ENCODE results near the gene DAAM1. TPM values are rescaled to one million over a fixed set of nuclear protein-coding genes. Genes with fewer than 3 reads are reported as not detected.

The DAAM1 gene
- polyA plus RNA-seq, 1 donor (not counting 4 experiments of a cell fraction or from before 2014, with no cell fraction given), result 44.6 TPM

DNA sequence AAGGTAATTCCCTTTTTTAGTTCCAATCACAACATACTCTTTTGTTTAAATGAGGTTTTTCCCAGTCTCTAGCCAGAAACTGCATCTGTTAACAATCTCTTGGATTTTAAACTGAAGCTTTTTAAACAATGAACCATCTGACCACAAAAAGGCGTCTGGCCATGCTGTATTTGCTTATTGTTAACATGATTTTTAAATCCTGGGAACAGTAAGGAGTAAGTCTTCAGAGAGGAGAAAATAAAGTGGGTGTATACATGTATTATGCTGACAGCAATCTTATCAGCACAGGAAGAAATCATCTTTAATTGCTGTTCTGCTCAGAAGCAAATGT is 106.2 kb downstream of the DAAM1 start:
- Histone ChIP-seq H3K4me3 (ENCODE audit: control insufficient read depth in 2 of 3, extremely low read depth in 1 of 3, insufficient read depth in 2 of 3, low read depth in 1 of 3, low read length in 3 of 3) (no peak overlapping the region), H3K79me2 (ENCODE audit: control insufficient read depth, insufficient read depth, low read length) (no peaks in the 10 kb centered on the region), H3K4me1 (ENCODE audit: control insufficient read depth, extremely low read depth, insufficient read depth, low read length) (no peaks in the 10 kb centered on the region), H4K20me1 (ENCODE audit: control insufficient read depth, extremely low read depth, insufficient read depth, low read length) (no peaks in the 10 kb centered on the region), H2AFZ (ENCODE audit: control insufficient read depth, low read length) (no peak overlapping the region), H3K9me3 (ENCODE audit: control insufficient read depth, low read depth, low read length) (no peaks in the 10 kb centered on the region), H3K27ac (ENCODE audit: control insufficient read depth, insufficient read depth, low read length) (no peak overlapping the region), H3K4me2 (ENCODE audit: control insufficient read depth, extremely low read depth, insufficient read depth, low read depth, low read length) (no peak overlapping the region), H3K36me3 (ENCODE audit: control insufficient read depth in 2 of 2, extremely low read depth in 1 of 2, insufficient read depth in 2 of 2, low read length in 2 of 2) (peaks cover 7 to 9% of the 10 kb centered on the region in 2 experiments), H3K27me3 (ENCODE audit: control insufficient read depth, extremely low read depth, insufficient read depth, low read length) (no peaks in the 10 kb centered on the region), H3K9me1 (ENCODE audit: control insufficient read depth, extremely low read depth, insufficient read depth, low read length) (no peaks in the 10 kb centered on the region), H3K9ac (ENCODE audit: control insufficient read depth, extremely low read depth, insufficient read depth, low read length) (no peak overlapping the region)
- TF ChIP-seq EZH2 (IDR thresholded peaks at IDR 0.05; ENCODE audit: low read length), result no peak
- TF ChIP-seq, protein P1, sequence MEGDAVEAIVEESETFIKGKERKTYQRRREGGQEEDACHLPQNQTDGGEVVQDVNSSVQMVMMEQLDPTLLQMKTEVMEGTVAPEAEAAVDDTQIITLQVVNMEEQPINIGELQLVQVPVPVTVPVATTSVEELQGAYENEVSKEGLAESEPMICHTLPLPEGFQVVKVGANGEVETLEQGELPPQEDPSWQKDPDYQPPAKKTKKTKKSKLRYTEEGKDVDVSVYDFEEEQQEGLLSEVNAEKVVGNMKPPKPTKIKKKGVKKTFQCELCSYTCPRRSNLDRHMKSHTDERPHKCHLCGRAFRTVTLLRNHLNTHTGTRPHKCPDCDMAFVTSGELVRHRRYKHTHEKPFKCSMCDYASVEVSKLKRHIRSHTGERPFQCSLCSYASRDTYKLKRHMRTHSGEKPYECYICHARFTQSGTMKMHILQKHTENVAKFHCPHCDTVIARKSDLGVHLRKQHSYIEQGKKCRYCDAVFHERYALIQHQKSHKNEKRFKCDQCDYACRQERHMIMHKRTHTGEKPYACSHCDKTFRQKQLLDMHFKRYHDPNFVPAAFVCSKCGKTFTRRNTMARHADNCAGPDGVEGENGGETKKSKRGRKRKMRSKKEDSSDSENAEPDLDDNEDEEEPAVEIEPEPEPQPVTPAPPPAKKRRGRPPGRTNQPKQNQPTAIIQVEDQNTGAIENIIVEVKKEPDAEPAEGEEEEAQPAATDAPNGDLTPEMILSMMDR (optimal IDR thresholded peaks at IDR 0.05 in 1 of 3, IDR thresholded peaks at IDR 0.05 in 1 of 3, conservative IDR thresholded peaks at IDR 0.05 in 1 of 3; ENCODE audit: extremely low read depth in 1 of 3, insufficient read depth in 2 of 3, low read length in 3 of 3), result no peak
- FAIRE-seq, result no peak
- dilution Hi-C loops (cut with MboI; ENCODE audit: extremely low pct_ligation_motif_present, low sequenced_read_pairs), result no loop called here
- DNase-seq (ENCODE audit: low read depth, low spot score), result no peak

DNA sequence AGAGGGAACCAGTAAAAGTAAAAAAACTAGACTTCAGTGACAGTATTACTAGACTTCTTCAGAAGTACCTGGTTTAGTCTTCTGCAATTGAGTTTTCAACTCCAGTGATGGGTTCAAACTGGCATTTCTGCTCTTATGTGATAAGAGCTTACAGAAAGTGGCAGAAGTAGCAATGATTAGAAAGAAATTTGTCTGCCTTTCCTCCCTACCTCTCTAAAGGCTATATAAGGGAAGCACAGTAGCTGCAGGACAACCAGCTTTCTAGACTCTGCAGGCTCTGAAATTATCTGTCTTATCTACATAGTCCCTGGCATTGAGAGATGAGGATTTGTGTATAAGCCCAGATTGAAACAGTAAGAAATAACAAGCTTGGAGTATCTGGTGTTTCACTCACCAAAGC is 107.5 kb downstream of the DAAM1 start:
- Histone ChIP-seq H4K20me1 (ENCODE audit: control insufficient read depth, extremely low read depth, insufficient read depth, low read length) (no peaks in the 10 kb centered on the region), H3K9ac (ENCODE audit: control insufficient read depth, extremely low read depth, insufficient read depth, low read length) (no peak overlapping the region), H3K9me1 (ENCODE audit: control insufficient read depth, extremely low read depth, insufficient read depth, low read length) (no peaks in the 10 kb centered on the region), H3K4me2 (ENCODE audit: control insufficient read depth, extremely low read depth, insufficient read depth, low read depth, low read length) (no peak overlapping the region), H3K79me2 (ENCODE audit: control insufficient read depth, insufficient read depth, low read length) (no peaks in the 10 kb centered on the region), H3K9me3 (ENCODE audit: control insufficient read depth, low read depth, low read length) (no peaks in the 10 kb centered on the region), H3K4me3 (ENCODE audit: control insufficient read depth in 2 of 3, extremely low read depth in 1 of 3, insufficient read depth in 2 of 3, low read depth in 1 of 3, low read length in 3 of 3) (no peak overlapping the region), H2AFZ (ENCODE audit: control insufficient read depth, low read length) (no peak overlapping the region), H3K27me3 (ENCODE audit: control insufficient read depth, extremely low read depth, insufficient read depth, low read length) (no peaks in the 10 kb centered on the region), H3K4me1 (ENCODE audit: control insufficient read depth, extremely low read depth, insufficient read depth, low read length) (no peaks in the 10 kb centered on the region), H3K36me3 (ENCODE audit: control insufficient read depth in 2 of 2, extremely low read depth in 1 of 2, insufficient read depth in 2 of 2, low read length in 2 of 2) (peaks cover 7 to 9% of the 10 kb centered on the region in 2 experiments), H3K27ac (ENCODE audit: control insufficient read depth, insufficient read depth, low read length) (no peak overlapping the region)
- TF ChIP-seq EZH2 (IDR thresholded peaks at IDR 0.05; ENCODE audit: low read length), result no peak
- TF ChIP-seq, protein P1 (optimal IDR thresholded peaks at IDR 0.05 in 1 of 3, IDR thresholded peaks at IDR 0.05 in 1 of 3, conservative IDR thresholded peaks at IDR 0.05 in 1 of 3; ENCODE audit: extremely low read depth in 1 of 3, insufficient read depth in 2 of 3, low read length in 3 of 3), result no peak
- dilution Hi-C loops (cut with MboI; ENCODE audit: extremely low pct_ligation_motif_present, low sequenced_read_pairs), result no loop called here
- FAIRE-seq, result no peak
- DNase-seq (ENCODE audit: low read depth, low spot score), result no peak
